HG02970 (cell line): ENCODE measurements around the gene TIGIT.
"Not testable (repeated sequence)": the region's sequence is repeated elsewhere in the genome, so short reads cannot be mapped to it uniquely, and the experiment has no call there.

ENCODE experiments used
- ATAC-seq: cut with Tn5 transposase; IDR thresholded peaks from one replicate; pipeline ENCODE4 v1.9.1; 2021; ENCODE audit warnings: mild to moderate bottlenecking, moderate library complexity, moderate number of reproducible peaks; ENCODE audit not compliant: unreplicated experiment, low FRiP score

The TIGIT gene

GRCh38 chr3:114293838-114294535 lies at the start of gene TIGIT:
Gene TIGIT, plus strand, starts transcription at chr3:114294028. Its CDS starts 34 bp downstream, at chr3:114294062.
- no peak for ATAC-seq

GRCh38 chr3:114252954-114253353 lies 40.9 kb upstream of the TIGIT start:
- no peak for ATAC-seq

GRCh38 chr3:114253505-114253904 lies 40.3 kb upstream of the TIGIT start:
- ATAC-seq, result no peak

GRCh38 chr3:114259566-114259965 lies 34.3 kb upstream of the TIGIT start:
- no peak for ATAC-seq

- no peak for ATAC-seq
These were observed 33.7 kb upstream of the TIGIT start for GRCh38 chr3:114260152-114260551.

- no peak for ATAC-seq
These were observed 23.8 kb upstream of the TIGIT start for GRCh38 chr3:114270019-114270418.

- no peak for ATAC-seq
These were observed 21.6 kb upstream of the TIGIT start for GRCh38 chr3:114272271-114272670.

- ATAC-seq, result no peak
These were observed 18.9 kb upstream of the TIGIT start for GRCh38 chr3:114274929-114275328.

GRCh38 chr3:114276856-114277255 lies 17.0 kb upstream of the TIGIT start:
- ATAC-seq, result not testable (repeated sequence)

- no peak for ATAC-seq
These were observed 9.2 kb upstream of the TIGIT start for GRCh38 chr3:114284644-114285043.

GRCh38 chr3:114285648-114286230 lies 8.1 kb upstream of the TIGIT start:
- ATAC-seq, result no peak

- no peak for ATAC-seq
These were observed 7.6 kb upstream of the TIGIT start for GRCh38 chr3:114286266-114286665.

- ATAC-seq, result peak; percentile 85
These were observed 2.6 kb upstream of the TIGIT start for GRCh38 chr3:114290911-114291901.

GRCh38 chr3:114294940-114295480 lies 1.2 kb downstream of the TIGIT start:
- no peak for ATAC-seq

- no peak for ATAC-seq
These were observed 2.1 kb downstream of the TIGIT start for GRCh38 chr3:114295946-114296345.

- no peak for ATAC-seq
These were observed 5.6 kb downstream of the TIGIT start for GRCh38 chr3:114299421-114299820.

GRCh38 chr3:114299941-114300624 lies 6.3 kb downstream of the TIGIT start:
- ATAC-seq, result no peak

- no peak for ATAC-seq
These were observed 13.5 kb downstream of the TIGIT start for GRCh38 chr3:114307222-114307830.

GRCh38 chr3:114307832-114308231 lies 14.0 kb downstream of the TIGIT start:
- ATAC-seq, result no peak

- ATAC-seq, result no peak
These were observed 14.5 kb downstream of the TIGIT start for GRCh38 chr3:114308377-114308776.
